Prostate gland (tissue), 2 donors: Measurements from ENCODE around the gene PLCB4.

Source experiments
- POLR2A ChIP-seq: fragments of 450-650 bp; IDR thresholded peaks from one replicate; pipeline ENCODE4 v1.6.1; 2016; ENCODE audit warnings: antibody characterized with exemption, mild to moderate bottlenecking
- TF ChIP-seq, protein P1 (sequence below), 4 experiments: fragments of 200-600 bp in 2 of 4; fragments of 450-650 bp in 2 of 4; sonication (generic) in 2 of 4; IDR thresholded peaks; 1 replicate in 3 of 4; 2 replicates in 1 of 4; pipeline ENCODE4 v1.5.1; 2016 to 2019; ENCODE audit warnings: antibody characterized with exemption in 4 of 4, mild to moderate bottlenecking in 2 of 4, moderate library complexity in 2 of 4

DNA sequence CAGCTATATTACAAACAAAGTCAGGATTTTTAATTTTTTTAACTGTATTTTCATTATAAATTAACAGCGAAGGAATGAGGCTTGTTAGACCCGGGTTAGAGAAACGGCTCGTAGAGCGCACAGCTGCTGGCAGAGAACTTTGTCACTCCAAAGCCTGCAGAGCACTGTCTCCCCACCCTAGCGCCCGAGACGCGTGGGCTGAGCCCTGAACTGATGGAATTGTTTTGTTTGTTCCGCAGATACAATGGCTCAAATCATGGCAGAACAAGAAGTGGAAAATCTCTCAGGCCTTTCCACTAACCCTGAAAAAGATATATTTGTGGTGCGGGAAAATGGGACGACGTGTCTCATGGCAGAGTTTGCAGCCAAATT, 446.3 kb downstream of the PLCB4 start:
- TF ChIP-seq POLR2A = no peak
- TF ChIP-seq, protein P1, sequence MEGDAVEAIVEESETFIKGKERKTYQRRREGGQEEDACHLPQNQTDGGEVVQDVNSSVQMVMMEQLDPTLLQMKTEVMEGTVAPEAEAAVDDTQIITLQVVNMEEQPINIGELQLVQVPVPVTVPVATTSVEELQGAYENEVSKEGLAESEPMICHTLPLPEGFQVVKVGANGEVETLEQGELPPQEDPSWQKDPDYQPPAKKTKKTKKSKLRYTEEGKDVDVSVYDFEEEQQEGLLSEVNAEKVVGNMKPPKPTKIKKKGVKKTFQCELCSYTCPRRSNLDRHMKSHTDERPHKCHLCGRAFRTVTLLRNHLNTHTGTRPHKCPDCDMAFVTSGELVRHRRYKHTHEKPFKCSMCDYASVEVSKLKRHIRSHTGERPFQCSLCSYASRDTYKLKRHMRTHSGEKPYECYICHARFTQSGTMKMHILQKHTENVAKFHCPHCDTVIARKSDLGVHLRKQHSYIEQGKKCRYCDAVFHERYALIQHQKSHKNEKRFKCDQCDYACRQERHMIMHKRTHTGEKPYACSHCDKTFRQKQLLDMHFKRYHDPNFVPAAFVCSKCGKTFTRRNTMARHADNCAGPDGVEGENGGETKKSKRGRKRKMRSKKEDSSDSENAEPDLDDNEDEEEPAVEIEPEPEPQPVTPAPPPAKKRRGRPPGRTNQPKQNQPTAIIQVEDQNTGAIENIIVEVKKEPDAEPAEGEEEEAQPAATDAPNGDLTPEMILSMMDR (IDR thresholded peaks at IDR 0.05) = no peak
